Tibial nerve (tissue), 3 donors: ENCODE data around the gene TPSB2.
A peak's percentile ranks its signal among the peaks of the same experiment; 100 is the strongest.

Source experiments
- CTCF ChIP-seq, 5 experiments: fragments of 200-600 bp in 3 of 5; fragments of 450-650 bp in 2 of 5; sonication (generic) in 3 of 5; IDR thresholded peaks; one replicate each; pipeline ENCODE4 v1.5.1; 2016 to 2019; ENCODE audit warnings: antibody characterized with exemption in 5 of 5, mild to moderate bottlenecking in 3 of 5, moderate library complexity in 2 of 5
- POLR2A ChIP-seq, 2 donors: fragments of 450-650 bp; IDR thresholded peaks; one replicate each; pipeline ENCODE4 v1.6.1; 2017; ENCODE audit warnings: antibody characterized with exemption in 2 of 2, mild to moderate bottlenecking in 2 of 2, moderate library complexity in 2 of 2

DNA sequence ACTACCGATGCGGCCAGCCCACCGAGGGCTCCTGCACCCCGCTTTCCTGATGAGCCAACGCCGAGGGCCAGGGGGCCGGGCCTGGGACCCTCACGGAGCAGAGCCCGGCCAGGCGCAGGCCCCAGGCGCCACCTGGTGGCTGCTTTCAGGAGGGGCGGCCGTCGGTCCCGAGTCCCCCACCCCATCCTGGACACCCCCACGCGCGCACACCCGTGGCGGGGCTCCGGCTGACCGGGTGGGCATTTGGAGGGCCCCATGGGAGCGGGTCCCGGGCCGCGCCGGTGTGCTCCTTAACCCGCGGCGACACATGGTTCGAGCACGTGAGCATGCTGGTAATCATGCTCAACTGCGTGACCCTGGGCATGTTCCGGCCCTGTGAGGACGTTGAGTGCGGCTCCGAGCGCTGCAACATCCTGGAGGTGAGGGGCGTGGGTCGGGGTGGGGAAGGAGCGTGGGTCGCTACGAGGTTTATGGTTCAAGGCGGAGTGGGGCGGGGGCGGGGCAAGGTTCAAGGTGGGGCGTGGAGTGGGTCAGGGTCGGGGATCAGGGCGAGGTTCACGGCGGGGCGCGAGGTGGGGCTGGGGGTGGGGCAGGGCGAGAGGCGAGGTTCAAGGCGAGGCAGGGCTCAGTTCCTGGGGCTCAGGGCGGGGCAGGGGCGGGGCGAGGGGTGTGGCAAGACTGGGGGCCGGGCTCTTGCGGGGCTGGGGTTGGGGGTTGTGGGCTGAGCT lies 35.2 kb downstream of the TPSB2 start:
- TF ChIP-seq POLR2A (IDR thresholded peaks at IDR 0.05) (no peak), CTCF (IDR thresholded peaks at IDR 0.05) (peak; percentile 31 to 69 (median 53))
